A549 (cell line): Measurements from ENCODE around the gene ARHGEF7. TPM values are rescaled to one million over a fixed set of nuclear protein-coding genes. Genes with fewer than 3 reads are reported as not detected.

ENCODE experiments used
- ATAC-seq, 2 experiments: fragments of 200-7000 bp in 1 of 2; fragments of >200 bp in 1 of 2; cut with Nextera tagmentation in 1 of 2; cut with Tn5 transposase in 1 of 2; 3 replicates each; pipeline versions ENCODE4 v1.8.0 to v1.9.1; 2018 to 2020; ENCODE audit warnings: mild to moderate bottlenecking in 1 of 2, moderate library complexity in 1 of 2
- CTCF ChIA-PET: fragments of 300-600 bp; sonication (Branson Sonifier 250); formaldehyde crosslinking; extraction: SDS; loops from one replicate; lab custom pipeline; 2021; ENCODE audit warnings: antibody characterized with exemption, inconsistent platforms; lab: Yijun Ruan, JAX
- POLR2A ChIA-PET: fragments of 350-600 bp; formaldehyde crosslinking; extraction: SDS; loops from one replicate; lab custom pipeline; 2021; ENCODE audit warnings: antibody characterized with exemption, inconsistent platforms; lab: Yijun Ruan, JAX
- DNase-seq, 2 experiments: peaks; one replicate each; pipeline versions ENCODE4 v3.0.0 to v3.0.0-alpha.2; 2011 to 2016; ENCODE audit warnings: low read depth in 1 of 2, low spot score in 1 of 2
- FAIRE-seq: peaks from 2 replicates; lab custom pipeline; 2011; peaks lifted over from hg19 to GRCh38; lab: Jason Lieb, UNC
- H3K27ac ChIP-seq, 2 experiments: fragments of >200 bp; sonication (Bioruptor Twin); formaldehyde crosslinking; 3 replicates each; pipeline ENCODE4 v1.5.1; 2016 to 2017
- H3K4me1 ChIP-seq: fragments of >200 bp; sonication (Bioruptor Twin); formaldehyde crosslinking; 3 replicates; pipeline ENCODE4 v1.6.1; 2016
- H3K4me2 ChIP-seq: fragments of >200 bp; sonication (Bioruptor Twin); formaldehyde crosslinking; 3 replicates; pipeline ENCODE4 v1.6.1; 2016
- H3K4me3 ChIP-seq: fragments of >200 bp; sonication (Bioruptor Twin); formaldehyde crosslinking; 3 replicates; pipeline ENCODE4 v1.5.1; 2016
- H3K9me3 ChIP-seq: fragments of >200 bp; sonication (Bioruptor Twin); formaldehyde crosslinking; 3 replicates; pipeline ENCODE4 v1.6.1; 2016
- BCL3 ChIP-seq: fragments of >200 bp; sonication (Bioruptor Twin); formaldehyde crosslinking; IDR thresholded peaks from 3 replicates; pipeline ENCODE4 v1.6.1; 2016
- BHLHE40 ChIP-seq: IDR thresholded peaks from 2 replicates; pipeline ENCODE4 v1.6.1; 2012; ENCODE audit warnings: low read depth, low read length, inconsistent platforms
- CEBPB ChIP-seq, 2 experiments: fragments of >200 bp in 1 of 2; sonication (Bioruptor Twin) in 1 of 2; formaldehyde crosslinking in 1 of 2; IDR thresholded peaks; 2 replicates each; pipeline ENCODE4 v1.6.1; 2012 to 2016
- CHD2 ChIP-seq: fragments of 150-350 bp; IDR thresholded peaks from 2 replicates; pipeline ENCODE4 v1.6.1; 2014; ENCODE audit warnings: low read length; ENCODE audit not compliant: partially characterized antibody
- EP300 ChIP-seq, 2 experiments: fragments of >200 bp; sonication (Bioruptor Twin); formaldehyde crosslinking; IDR thresholded peaks; 2 replicates in 1 of 2; 3 replicates in 1 of 2; pipeline ENCODE4 v1.6.1; 2016 to 2017
- FOSB ChIP-seq: fragments of 250-450 bp; sonication (Bioruptor Pico); IDR thresholded peaks from 2 replicates; pipeline ENCODE4 v1.5.0; 2020; ENCODE audit warnings: mild to moderate bottlenecking, moderate library complexity
- FOXS1 ChIP-seq: fragments of 250-450 bp; sonication (Bioruptor Pico); IDR thresholded peaks from 2 replicates; pipeline ENCODE4 v1.5.0; 2020; ENCODE audit warnings: mild to moderate bottlenecking, moderate library complexity
- HOXB5 ChIP-seq: fragments of 250-450 bp; sonication (Bioruptor Pico); IDR thresholded peaks from 2 replicates; pipeline ENCODE4 v1.5.0; 2020; ENCODE audit warnings: mild to moderate bottlenecking, moderate library complexity
- JUN ChIP-seq, 2 experiments: fragments of >200 bp; sonication (Bioruptor Twin); formaldehyde crosslinking; IDR thresholded peaks; 2 replicates in 1 of 2; 3 replicates in 1 of 2; pipeline ENCODE4 v1.6.1; 2016 to 2017
- MAFK ChIP-seq: fragments of 450-650 bp; IDR thresholded peaks from 2 replicates; pipeline ENCODE4 v1.6.1; 2014; ENCODE audit not compliant: partially characterized antibody
- MAX ChIP-seq: IDR thresholded peaks from 2 replicates; pipeline ENCODE4 v1.6.1; 2012
- MAZ ChIP-seq: fragments of 150-350 bp; IDR thresholded peaks from 2 replicates; pipeline ENCODE4 v1.6.1; 2014; ENCODE audit warnings: antibody characterized with exemption, low read depth, low read length, borderline replicate concordance
- NFE2L2 ChIP-seq: fragments of 150-350 bp; conservative IDR thresholded peaks from 2 replicates; pipeline ENCODE4 v1.6.1; 2014; ENCODE audit warnings: low read length
- NPAS2 ChIP-seq: fragments of 250-450 bp; sonication (Bioruptor Pico); IDR thresholded peaks from 2 replicates; pipeline ENCODE4 v1.8.0; 2022; ENCODE audit warnings: mild to moderate bottlenecking, moderate library complexity, borderline replicate concordance
- PHF8 ChIP-seq: fragments of 200-600 bp; sonication (generic); IDR thresholded peaks from 2 replicates; pipeline ENCODE4 v1.6.1; 2016; ENCODE audit warnings: low read depth, mild to moderate bottlenecking, antibody characterized with exemption, moderate library complexity, borderline replicate concordance
- RARB ChIP-seq: fragments of 250-450 bp; sonication (Bioruptor Pico); IDR thresholded peaks from 2 replicates; pipeline ENCODE4 v1.8.0; 2021; ENCODE audit warnings: mild to moderate bottlenecking, moderate library complexity
- RNF2 ChIP-seq: fragments of 200-600 bp; sonication (generic); IDR thresholded peaks from 2 replicates; pipeline ENCODE4 v1.6.1; 2016; ENCODE audit warnings: low read depth, mild to moderate bottlenecking, antibody characterized with exemption, moderate library complexity, borderline replicate concordance
- TFCP2L1 ChIP-seq: fragments of 250-450 bp; sonication (Bioruptor Pico); IDR thresholded peaks from 2 replicates; pipeline ENCODE4 v1.5.0; 2021; ENCODE audit warnings: mild to moderate bottlenecking
- TP53 ChIP-seq: fragments of 250-450 bp; sonication (Bioruptor Pico); IDR thresholded peaks from 2 replicates; pipeline ENCODE4 v1.5.0; 2021; ENCODE audit warnings: mild to moderate bottlenecking, moderate library complexity
- ZC3H11A ChIP-seq: fragments of 450-650 bp; IDR thresholded peaks from 2 replicates; pipeline ENCODE4 v1.6.1; 2014; ENCODE audit warnings: antibody characterized with exemption, mild to moderate bottlenecking
- WGBS: methylation state at CpG from one replicate; pipeline ENCODE4 v1.1.6; 2017; ENCODE audit errors: missing lambda C conversion rate; 5-methylcytosine and 5-hydroxymethylcytosine counted together
- polyA plus RNA-seq, 4 experiments: library from polyadenylated mRNA; depleted of rRNA in 3 of 4; stranded (reverse); fragments of >200 nt; fragmentation: RNase III in 1 of 4; extraction: RNeasy Plus Mini Kit Qiagen cat#74134 plus additional on column Dnase treatment in 1 of 4; gene quantifications; 2 replicates in 3 of 4; 3 replicates in 1 of 4; pipeline ENCODE4 v1.2.3, GENCODE V29; 2011 to 2017
- TF ChIP-seq, protein P1 (sequence below): fragments of 250-450 bp; sonication (Bioruptor Pico); IDR thresholded peaks from 2 replicates; pipeline ENCODE4 v1.5.0; 2021; ENCODE audit warnings: mild to moderate bottlenecking, moderate library complexity, borderline replicate concordance
- TF ChIP-seq, protein P2 (sequence below): fragments of >200 bp; sonication (Bioruptor Twin); formaldehyde crosslinking; IDR thresholded peaks from 3 replicates; pipeline ENCODE4 v1.5.1; 2016
- TF ChIP-seq, protein P3 (sequence below): IDR thresholded peaks from 2 replicates; pipeline ENCODE4 v1.6.1; 2012; ENCODE audit warnings: low read depth, borderline replicate concordance

The ARHGEF7 gene
- polyA plus RNA-seq, 2 of the 4 experiments (the other 2 are of a cell fraction) = 21.1 to 23.1 TPM

- TF ChIP-seq, protein P1, sequence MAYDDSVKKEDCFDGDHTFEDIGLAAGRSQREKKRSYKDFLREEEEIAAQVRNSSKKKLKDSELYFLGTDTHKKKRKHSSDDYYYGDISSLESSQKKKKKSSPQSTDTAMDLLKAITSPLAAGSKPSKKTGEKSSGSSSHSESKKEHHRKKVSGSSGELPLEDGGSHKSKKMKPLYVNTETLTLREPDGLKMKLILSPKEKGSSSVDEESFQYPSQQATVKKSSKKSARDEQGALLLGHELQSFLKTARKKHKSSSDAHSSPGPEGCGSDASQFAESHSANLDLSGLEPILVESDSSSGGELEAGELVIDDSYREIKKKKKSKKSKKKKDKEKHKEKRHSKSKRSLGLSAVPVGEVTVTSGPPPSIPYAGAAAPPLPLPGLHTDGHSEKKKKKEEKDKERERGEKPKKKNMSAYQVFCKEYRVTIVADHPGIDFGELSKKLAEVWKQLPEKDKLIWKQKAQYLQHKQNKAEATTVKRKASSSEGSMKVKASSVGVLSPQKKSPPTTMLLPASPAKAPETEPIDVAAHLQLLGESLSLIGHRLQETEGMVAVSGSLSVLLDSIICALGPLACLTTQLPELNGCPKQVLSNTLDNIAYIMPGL (CRISPR knock-in tag) = no peak
- TF ChIP-seq HOXB5 (CRISPR knock-in tag) (no peak), RNF2 (no peak), MAX (no peak), CHD2 (no peak)
- TF ChIP-seq, protein P2, sequence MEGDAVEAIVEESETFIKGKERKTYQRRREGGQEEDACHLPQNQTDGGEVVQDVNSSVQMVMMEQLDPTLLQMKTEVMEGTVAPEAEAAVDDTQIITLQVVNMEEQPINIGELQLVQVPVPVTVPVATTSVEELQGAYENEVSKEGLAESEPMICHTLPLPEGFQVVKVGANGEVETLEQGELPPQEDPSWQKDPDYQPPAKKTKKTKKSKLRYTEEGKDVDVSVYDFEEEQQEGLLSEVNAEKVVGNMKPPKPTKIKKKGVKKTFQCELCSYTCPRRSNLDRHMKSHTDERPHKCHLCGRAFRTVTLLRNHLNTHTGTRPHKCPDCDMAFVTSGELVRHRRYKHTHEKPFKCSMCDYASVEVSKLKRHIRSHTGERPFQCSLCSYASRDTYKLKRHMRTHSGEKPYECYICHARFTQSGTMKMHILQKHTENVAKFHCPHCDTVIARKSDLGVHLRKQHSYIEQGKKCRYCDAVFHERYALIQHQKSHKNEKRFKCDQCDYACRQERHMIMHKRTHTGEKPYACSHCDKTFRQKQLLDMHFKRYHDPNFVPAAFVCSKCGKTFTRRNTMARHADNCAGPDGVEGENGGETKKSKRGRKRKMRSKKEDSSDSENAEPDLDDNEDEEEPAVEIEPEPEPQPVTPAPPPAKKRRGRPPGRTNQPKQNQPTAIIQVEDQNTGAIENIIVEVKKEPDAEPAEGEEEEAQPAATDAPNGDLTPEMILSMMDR = no peak
Measured at GRCh38 chr13:111161601-111162600, 46.8 kb downstream of the ARHGEF7 start (continued).

GRCh38 chr13:111165241-111166010 lies 50.3 kb downstream of the ARHGEF7 start:
- TF ChIP-seq TP53 (CRISPR knock-in tag) (no peak), PHF8 (no peak), MAFK (no peak), MAX (no peak), TFCP2L1 (no peak), JUN (IDR thresholded peaks at IDR 0.05) (no peak), EP300 (IDR thresholded peaks at IDR 0.05) (no peak), BCL3 (no peak), FOSB (no peak), HOXB5 (CRISPR knock-in tag) (no peak), NFE2L2 (no peak), CEBPB (IDR thresholded peaks at IDR 0.05) (no peak), RARB (CRISPR knock-in tag) (no peak), MAZ (no peak), FOXS1 (no peak), ZC3H11A (no peak), BHLHE40 (no peak), NPAS2 (no peak)
- TF ChIP-seq, protein P3, sequence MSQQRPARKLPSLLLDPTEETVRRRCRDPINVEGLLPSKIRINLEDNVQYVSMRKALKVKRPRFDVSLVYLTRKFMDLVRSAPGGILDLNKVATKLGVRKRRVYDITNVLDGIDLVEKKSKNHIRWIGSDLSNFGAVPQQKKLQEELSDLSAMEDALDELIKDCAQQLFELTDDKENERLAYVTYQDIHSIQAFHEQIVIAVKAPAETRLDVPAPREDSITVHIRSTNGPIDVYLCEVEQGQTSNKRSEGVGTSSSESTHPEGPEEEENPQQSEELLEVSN = no peak
- TF ChIP-seq, all 56 proteins: peak for 0
- Histone ChIP-seq H3K27ac (no peak overlapping the region), H3K4me2 (no peak overlapping the region), H3K4me1 (no peaks in the 10 kb centered on the region), H3K4me3 (no peak overlapping the region), H3K9me3 (no peaks in the 10 kb centered on the region)
- WGBS = 84% methylated on average over 9 of the region's 10 CpGs
- ATAC-seq (no peak), FAIRE-seq (no peak), DNase-seq (no peak)
- ChIA-PET POLR2A (no interaction called here), CTCF (no interaction called here)
